Fibroblast of gingiva (primary cell): ENCODE measurements around the gene KCNB1.

Source experiments
- DNase-seq: peaks from one replicate; pipeline ENCODE4 v3.0.0-alpha.2; 2011; ENCODE audit warnings: low read depth

Gene KCNB1

GRCh38 chr20:49351775-49352174, 130.7 kb downstream of the KCNB1 start:
- DNase-seq: no peak

- DNase-seq: peak; percentile 68
Measured at GRCh38 chr20:49349694-49350252, 132.7 kb downstream of the KCNB1 start.

DNA sequence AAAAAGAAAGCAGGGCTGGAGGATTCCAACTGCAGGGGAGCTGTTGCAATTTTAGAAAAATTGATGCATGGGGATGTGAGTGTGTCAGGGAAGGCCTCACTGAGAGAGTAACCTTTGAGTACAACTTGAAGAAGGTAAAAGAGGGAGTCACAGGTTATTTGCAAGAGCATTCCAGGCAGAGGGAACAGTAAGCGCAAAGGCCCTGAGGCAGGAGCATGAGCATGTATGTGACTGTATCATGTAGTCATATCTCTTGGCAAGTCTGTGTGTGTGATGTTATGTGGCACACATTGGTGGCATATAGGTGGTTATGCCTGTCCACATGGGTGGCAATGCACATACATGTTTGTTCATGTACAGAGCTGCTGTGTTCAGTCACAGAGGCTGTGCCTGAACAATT, 133.4 kb downstream of the KCNB1 start:
- no peak for DNase-seq

- no peak for DNase-seq
Measured at GRCh38 chr20:49348563-49348962, 133.9 kb downstream of the KCNB1 start.

DNA sequence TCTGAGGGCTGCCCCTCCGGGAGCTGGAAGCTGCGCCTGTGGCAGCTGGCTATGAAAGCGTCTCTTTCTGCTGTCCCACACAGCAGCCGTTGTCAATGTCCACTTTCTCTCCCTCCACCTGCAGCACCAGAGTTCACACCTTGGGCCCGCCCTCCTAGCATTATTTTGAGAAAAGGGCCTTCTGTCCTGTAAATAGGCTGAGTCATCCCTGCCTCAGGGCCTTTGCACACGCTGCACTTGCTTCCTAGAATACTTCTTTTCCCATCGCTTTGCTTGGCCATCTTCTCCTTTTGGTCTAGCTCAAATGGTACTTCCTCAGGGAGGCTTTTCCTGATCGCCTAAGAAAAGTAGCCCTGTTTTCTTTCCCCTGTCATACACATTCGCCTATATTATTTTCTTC, 135.3 kb downstream of the KCNB1 start:
- DNase-seq: no peak

- no peak for DNase-seq
Measured at GRCh38 chr20:49346682-49347081, 135.8 kb downstream of the KCNB1 start.

DNA sequence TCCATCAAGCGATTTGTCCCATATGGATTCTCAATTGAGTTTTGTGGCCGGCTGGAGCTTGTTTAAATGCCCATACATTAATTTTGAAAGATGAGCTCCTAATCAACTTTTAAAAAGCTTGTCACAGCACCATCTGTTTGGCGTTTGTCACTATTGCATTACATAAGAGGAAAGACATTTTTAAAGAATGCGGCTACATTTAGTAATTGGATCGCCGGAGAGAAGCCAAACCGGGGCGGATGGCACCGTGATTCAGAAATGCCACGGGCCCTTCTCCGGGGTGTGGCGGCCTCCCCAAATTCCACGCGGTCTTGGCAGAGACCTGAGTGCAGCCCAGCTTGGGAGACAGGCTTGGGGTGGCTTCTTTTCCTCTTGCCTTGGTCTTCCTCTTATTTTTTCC, 136.9 kb downstream of the KCNB1 start:
- DNase-seq: peak; percentile 76

- peak; percentile 94 for DNase-seq
Measured at GRCh38 chr20:49344975-49345374, 137.5 kb downstream of the KCNB1 start.

- DNase-seq: no peak
Measured at GRCh38 chr20:49344140-49344539, 138.3 kb downstream of the KCNB1 start.

- DNase-seq: no peak
Measured at GRCh38 chr20:49343246-49343645, 139.2 kb downstream of the KCNB1 start.

DNA sequence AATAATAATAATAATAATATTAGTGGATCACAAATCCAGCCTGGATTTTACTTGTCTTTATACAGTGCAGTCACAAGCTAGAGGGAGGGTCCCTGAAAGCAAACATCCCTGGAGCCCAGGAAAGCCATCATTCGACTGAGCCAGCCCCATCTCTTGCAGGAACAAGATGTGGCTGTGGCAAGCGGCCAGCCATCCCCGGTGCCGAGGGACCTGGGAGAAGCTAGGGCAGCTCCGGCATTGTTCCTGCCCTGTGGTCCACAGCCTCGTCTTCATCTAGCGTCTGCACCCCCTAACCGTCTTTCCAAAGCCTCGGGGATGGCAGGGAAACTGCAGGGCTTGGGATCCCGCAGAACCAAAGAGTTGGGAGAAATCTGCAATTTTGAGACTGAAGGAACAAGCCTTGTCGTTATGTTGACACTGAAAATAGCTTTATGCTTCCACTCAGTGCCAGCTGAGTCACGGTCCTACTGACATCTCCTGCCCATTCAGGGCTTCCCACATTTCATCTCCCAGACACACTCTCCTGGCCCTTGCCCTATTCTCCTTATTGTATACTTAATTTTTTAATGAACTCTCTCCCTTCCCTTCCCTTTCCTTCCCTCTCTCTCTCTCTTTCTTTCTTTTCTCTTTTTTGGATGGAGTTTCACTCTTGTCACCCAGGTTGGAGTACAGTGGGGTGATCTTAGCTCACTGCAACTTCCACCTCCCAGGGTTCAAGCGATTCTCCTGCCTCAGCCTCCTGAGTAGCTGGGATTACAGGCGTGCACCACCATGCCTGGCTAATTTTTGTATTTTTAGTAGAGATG, 142.1 kb downstream of the KCNB1 start:
- peak; percentile 38 for DNase-seq

- DNase-seq: no peak
Measured at GRCh38 chr20:49339123-49339522, 143.3 kb downstream of the KCNB1 start.

DNA sequence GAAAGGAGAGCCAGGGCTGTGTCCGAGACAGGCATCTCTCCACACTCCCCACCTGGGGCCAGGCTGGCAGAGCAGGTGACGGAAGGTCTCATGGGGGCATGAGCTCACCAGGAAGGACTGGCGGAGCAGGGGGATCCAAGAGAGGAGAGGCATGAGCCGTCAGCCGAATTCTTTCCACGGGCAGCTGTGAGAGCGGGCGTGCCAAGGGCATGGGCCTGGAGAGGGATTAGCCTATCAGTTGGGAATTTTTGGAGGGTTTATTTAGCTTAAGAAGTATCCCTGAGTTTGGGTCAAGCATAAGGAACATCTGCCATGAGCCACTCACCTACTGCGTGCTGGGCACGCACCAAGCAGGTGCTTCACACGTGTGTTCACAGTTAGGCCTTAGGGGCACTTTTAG, 144.4 kb downstream of the KCNB1 start:
- no peak for DNase-seq

- no peak for DNase-seq
Measured at GRCh38 chr20:49337357-49337756, 145.1 kb downstream of the KCNB1 start.

DNA sequence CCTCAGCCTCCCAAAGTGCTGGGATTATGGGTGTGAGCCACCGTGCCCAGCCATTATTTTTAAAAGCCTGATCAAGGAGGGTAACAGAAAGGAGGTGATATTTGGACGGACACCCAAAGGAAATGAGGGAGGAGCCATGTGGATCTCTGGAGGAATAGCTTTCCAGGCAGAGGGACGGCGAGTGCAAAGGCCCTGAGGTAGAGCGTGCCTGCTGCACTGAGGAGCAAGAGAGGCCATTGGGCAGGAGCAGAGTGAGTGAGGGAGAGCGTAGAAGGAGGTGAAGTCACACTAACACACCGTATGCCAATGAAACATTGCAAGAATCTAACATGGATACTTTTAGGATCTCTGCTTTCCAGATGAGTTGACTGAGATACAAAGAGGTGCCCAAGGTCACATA, 145.7 kb downstream of the KCNB1 start:
- DNase-seq: no peak

- no peak for DNase-seq
Measured at GRCh38 chr20:49335476-49335875, 147.0 kb downstream of the KCNB1 start.

- DNase-seq: no peak
Measured at GRCh38 chr20:49330701-49331615, 151.5 kb downstream of the KCNB1 start.

DNA sequence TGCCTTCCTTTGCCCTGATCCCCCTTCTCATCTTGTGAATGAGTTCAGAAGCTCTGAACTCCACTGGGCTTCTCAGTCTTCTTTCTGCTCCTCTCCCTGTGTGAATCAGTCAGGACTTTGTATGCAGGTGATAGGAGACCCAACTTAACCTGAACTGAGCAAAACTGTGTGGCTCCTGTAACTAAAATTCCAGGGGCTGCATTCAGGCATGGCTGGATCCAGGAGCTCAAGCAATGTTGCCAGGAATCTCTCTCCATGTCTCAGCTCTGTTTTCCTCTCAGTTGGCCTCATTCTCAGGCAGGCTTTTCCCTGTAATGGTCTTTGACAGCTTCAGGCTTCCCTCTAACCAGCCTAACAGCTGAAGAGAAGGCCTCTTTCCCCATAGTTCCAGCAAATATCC, 153.7 kb downstream of the KCNB1 start:
- no peak for DNase-seq

DNA sequence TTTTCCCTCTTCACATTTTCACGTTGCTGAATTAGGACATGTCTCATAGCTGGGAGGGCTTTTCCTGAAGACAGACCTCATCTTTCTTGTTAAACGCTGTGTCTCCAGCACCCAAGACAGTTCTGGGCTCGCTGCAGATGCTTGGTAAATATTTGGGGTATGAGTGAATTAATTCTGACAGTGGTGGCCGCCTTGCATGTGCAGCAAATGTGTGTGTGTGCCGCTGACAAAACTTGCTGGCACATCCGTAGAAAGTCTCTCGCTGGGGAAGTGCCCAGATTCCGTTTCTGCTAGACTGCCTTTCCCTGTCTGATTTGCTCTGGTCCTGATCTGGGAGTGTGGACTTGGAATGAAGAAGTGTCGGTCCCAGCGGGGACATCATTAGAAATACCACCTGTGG, 156.4 kb downstream of the KCNB1 start:
- peak; percentile 91 for DNase-seq

DNA sequence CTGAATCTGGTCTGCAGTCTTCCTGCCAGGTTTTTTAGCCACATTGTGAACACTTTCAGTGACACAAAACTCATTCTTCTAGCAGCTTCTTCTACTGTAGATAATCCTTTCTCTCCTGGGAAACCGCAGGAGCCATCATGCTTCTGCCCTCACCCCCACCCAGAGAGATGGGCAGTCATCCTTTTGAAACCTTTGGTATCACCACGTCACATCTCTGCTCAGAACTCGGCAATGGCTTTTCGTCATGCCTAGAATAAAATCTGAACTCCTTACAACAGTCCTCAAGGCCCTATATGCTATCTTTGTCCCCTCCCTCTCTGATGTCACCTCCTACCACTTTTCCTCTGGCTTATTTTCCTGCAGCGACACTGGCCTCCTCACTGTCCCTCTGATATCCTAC, 158.2 kb downstream of the KCNB1 start:
- DNase-seq: no peak

- DNase-seq: peak; percentile 82
Measured at GRCh38 chr20:49323622-49324238, 158.7 kb downstream of the KCNB1 start.

- DNase-seq: peak; percentile 42
Measured at GRCh38 chr20:49320460-49320859, 162.0 kb downstream of the KCNB1 start.
